Caco-2 (cell line): ENCODE data around the gene FRMD4B. TPM values are rescaled to one million over a fixed set of nuclear protein-coding genes. Genes with fewer than 3 reads are reported as not detected.

Source experiments
- BruUV-seq: library from RNA; stranded (reverse); fragments of 400-500 nt; replicated peaks from 2 replicates; lab custom pipeline; 2021; lab: Mats Ljungman, UMichigan
- CTCF ChIA-PET: fragments of 300-600 bp; sonication (Branson Sonifier 250); formaldehyde crosslinking; loops from one replicate; lab custom pipeline; 2022; ENCODE audit warnings: antibody characterized with exemption; lab: Charles Lee
- POLR2A ChIA-PET: fragments of 300-600 bp; sonication (Branson Sonifier 250); formaldehyde crosslinking; loops from one replicate; lab custom pipeline; 2022; ENCODE audit warnings: antibody characterized with exemption; lab: Charles Lee
- DNase-seq, 2 experiments: peaks; one replicate each; pipeline versions ENCODE4 v3.0.0 to v3.0.0-alpha.2; 2020 to 2022
- H3K27me3 ChIP-seq: replicated peaks from 2 replicates; pipeline ENCODE4 v1.6.0; 2011; ENCODE audit warnings: low read length; ENCODE audit not compliant: control insufficient read depth, insufficient read depth
- H3K36me3 ChIP-seq: 2 replicates; pipeline ENCODE4 v1.5.1; 2011; ENCODE audit warnings: low read length; ENCODE audit not compliant: control insufficient read depth, insufficient read depth
- H3K4me1 ChIP-seq: fragments of 250-450 bp; sonication (Bioruptor Pico); 2 replicates; pipeline ENCODE4 v1.5.1; 2020; ENCODE audit warnings: mild to moderate bottlenecking
- H3K4me3 ChIP-seq: 2 replicates; pipeline ENCODE4 v1.5.1; 2011; ENCODE audit warnings: low read depth, mild to moderate bottlenecking, control low read depth, low read length
- H3K9me3 ChIP-seq: fragments of 250-450 bp; sonication (Bioruptor Pico); 2 replicates; pipeline ENCODE4 v1.5.1; 2020; ENCODE audit warnings: mild to moderate bottlenecking, moderate library complexity
- H3K27ac Mint-ChIP-seq: one replicate; pipeline ENCODE4 v1.8.0; 2022; ENCODE audit warnings: mixed read lengths; ENCODE audit not compliant: unreplicated experiment
- H3K27me3 Mint-ChIP-seq: one replicate; pipeline ENCODE4 v1.8.0; 2022; ENCODE audit warnings: mixed read lengths; ENCODE audit not compliant: insufficient read depth, unreplicated experiment
- H3K36me3 Mint-ChIP-seq: one replicate; pipeline ENCODE4 v1.8.0; 2022; ENCODE audit warnings: mild to moderate bottlenecking, mixed read lengths; ENCODE audit not compliant: insufficient read depth, unreplicated experiment
- H3K4me1 Mint-ChIP-seq: one replicate; pipeline ENCODE4 v1.8.0; 2022; ENCODE audit warnings: low read depth, mixed read lengths; ENCODE audit not compliant: unreplicated experiment
- H3K4me3 Mint-ChIP-seq: one replicate; pipeline ENCODE4 v1.8.0; 2022; ENCODE audit warnings: mild to moderate bottlenecking, moderate library complexity, mixed read lengths; ENCODE audit not compliant: unreplicated experiment
- H3K9me3 Mint-ChIP-seq: one replicate; pipeline ENCODE4 v1.8.0; 2022; ENCODE audit warnings: mixed read lengths; ENCODE audit not compliant: unreplicated experiment
- CTCF ChIP-seq, 2 experiments: fragments of 200-600 bp in 1 of 2; IDR thresholded peaks; 1 replicate in 1 of 2; 2 replicates in 1 of 2; pipeline versions ENCODE4 v1.5.1 to v1.8.0; 2011 to 2022; ENCODE audit warnings: antibody characterized with exemption in 1 of 2, control low read depth in 1 of 2, inconsistent platforms in 1 of 2, low read depth in 1 of 2, low read length in 1 of 2, mild to moderate bottlenecking in 1 of 2, moderate library complexity in 1 of 2; ENCODE audit not compliant: insufficient read depth in 1 of 2, severe bottlenecking in 1 of 2, unreplicated experiment in 1 of 2
- intact Hi-C: fragments of 100-400 bp; cut with micrococcal nuclease; formaldehyde crosslinking; loops from one replicate; pipeline ENCODE4 v1.10.0; 2022; ENCODE audit not compliant: unreplicated experiment
- total RNA-seq: library from RNA; stranded (reverse); gene quantifications from 2 replicates; pipeline ENCODE4 v1.2.3, GENCODE V29; 2022

Gene FRMD4B
- total RNA-seq, 1 experiment from 2014 or later = 47.5 TPM

- BruUV-seq = no TSS peak
- H3K4me1 ChIP-seq = peaks cover 67% of the 10 kb centered on the region
- H3K9me3 ChIP-seq = no peaks in the 10 kb centered on the region
- H3K27me3 Mint-ChIP-seq = no peaks in the 10 kb centered on the region
- DNase-seq = no peak
- CTCF ChIA-PET = interaction anchor here (1.0 kb wide), 1 partner anchor 54 kb away, joined by 3 read pairs; no protein-coding TSS in a partner anchor
- H3K4me1 Mint-ChIP-seq = peaks cover 49% of the 10 kb centered on the region
- intact Hi-C loops = no loop called here
- no peak overlapping the region for H3K4me3 Mint-ChIP-seq
- no peaks in the 10 kb centered on the region for H3K27me3 ChIP-seq
- H3K27ac Mint-ChIP-seq = peak overlapping the region; percentile 92
- H3K36me3 ChIP-seq = no peaks in the 10 kb centered on the region
- no peak for TF ChIP-seq CTCF (IDR thresholded peaks at IDR 0.05; ENCODE audit: insufficient read depth in 1 of 2, low read depth in 1 of 2, low read length in 1 of 2, severe bottlenecking in 1 of 2, unreplicated experiment in 1 of 2)
- peaks cover 36% of the 10 kb centered on the region for H3K36me3 Mint-ChIP-seq
- POLR2A ChIA-PET = no interaction called here
- no peaks in the 10 kb centered on the region for H3K9me3 Mint-ChIP-seq
- no peak overlapping the region for H3K4me3 ChIP-seq
Observed at GRCh38 chr3:69252631-69253030, 133.3 kb downstream of the FRMD4B start.

- Histone ChIP-seq H3K4me1 (peaks cover 72% of the 10 kb centered on the region), H3K36me3 (no peaks in the 10 kb centered on the region; the same call in 1 of the 2 replicates), H3K4me3 (no peak overlapping the region), H3K27me3 (no peaks in the 10 kb centered on the region), H3K9me3 (no peaks in the 10 kb centered on the region)
- no TSS peak for BruUV-seq
- Mint-ChIP-seq H3K4me1 (peaks cover 49% of the 10 kb centered on the region), H3K27ac (peak overlapping the region; percentile 92), H3K4me3 (no peak overlapping the region), H3K36me3 (peaks cover 41% of the 10 kb centered on the region), H3K27me3 (no peaks in the 10 kb centered on the region), H3K9me3 (no peaks in the 10 kb centered on the region)
- TF ChIP-seq CTCF (IDR thresholded peaks at IDR 0.05; ENCODE audit: insufficient read depth in 1 of 2, low read depth in 1 of 2, low read length in 1 of 2, severe bottlenecking in 1 of 2, unreplicated experiment in 1 of 2) = no peak
- POLR2A ChIA-PET = interaction anchor here (0.6 to 2.0 kb wide), 2 partner anchors 9 to 11 kb away, joined by 4 to 14 read pairs; no protein-coding TSS in a partner anchor
- CTCF ChIA-PET = interaction anchor here (1.0 kb wide), 1 partner anchor 54 kb away, joined by 3 read pairs; no protein-coding TSS in a partner anchor
- intact Hi-C loops = no loop called here
- DNase-seq = no peak
Observed at GRCh38 chr3:69252141-69252540, 133.7 kb downstream of the FRMD4B start.

GRCh38 chr3:69251078-69251805, 134.6 kb downstream of the FRMD4B start:
- ChIA-PET CTCF (interaction anchor here (0.6 to 1.0 kb wide), 2 partner anchors 9 to 55 kb away, joined by 3 read pairs; no protein-coding TSS in a partner anchor), POLR2A (interaction anchor here (0.6 to 2.0 kb wide), 2 partner anchors 8 to 10 kb away, joined by 4 to 14 read pairs; no protein-coding TSS in a partner anchor)
- peaks cover 49% of the 10 kb centered on the region for H3K4me1 Mint-ChIP-seq
- peaks cover 73% of the 10 kb centered on the region for H3K4me1 ChIP-seq
- no peak for TF ChIP-seq CTCF (IDR thresholded peaks at IDR 0.05; ENCODE audit: insufficient read depth in 1 of 2, low read depth in 1 of 2, low read length in 1 of 2, severe bottlenecking in 1 of 2, unreplicated experiment in 1 of 2)
- BruUV-seq = no TSS peak
- DNase-seq = peak; percentile 86 to 89
- no peaks in the 10 kb centered on the region for H3K9me3 ChIP-seq
- no peaks in the 10 kb centered on the region for H3K9me3 Mint-ChIP-seq
- H3K36me3 ChIP-seq = no peaks in the 10 kb centered on the region; the same call in 1 of the 2 replicates
- peak overlapping the region; percentile 61 for H3K4me3 Mint-ChIP-seq
- peaks cover 45% of the 10 kb centered on the region for H3K36me3 Mint-ChIP-seq
- H3K27me3 ChIP-seq = no peaks in the 10 kb centered on the region
- no peaks in the 10 kb centered on the region for H3K27me3 Mint-ChIP-seq
- intact Hi-C loops = loop anchor here (1.0 to 2.0 kb wide), 6 partner anchors 13 to 72 kb away; no protein-coding TSS in a partner anchor
- H3K27ac Mint-ChIP-seq = peak overlapping the region; percentile 92
- no peak overlapping the region for H3K4me3 ChIP-seq
